ENCODE measurements around the gene SMAD9.

SMAD9 gene

DNA sequence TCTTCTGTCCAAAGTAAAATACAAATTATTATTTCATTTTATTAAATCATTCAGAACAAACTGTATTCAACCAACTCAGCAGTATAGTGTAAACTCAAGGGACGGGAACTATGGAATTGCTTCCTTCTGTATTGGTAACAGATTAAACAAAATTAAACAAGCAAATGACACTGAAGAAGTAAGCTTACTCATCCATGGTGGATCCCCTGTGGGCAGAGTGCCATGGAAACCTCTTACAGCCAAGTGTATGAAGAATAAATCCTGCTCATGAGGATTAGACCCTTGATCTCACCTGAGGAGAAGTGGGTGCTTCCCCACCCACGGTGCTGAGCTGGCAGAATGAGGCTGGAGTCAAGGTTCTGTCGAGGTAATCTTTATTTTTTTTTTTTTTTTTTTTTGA is 119.0 kb downstream of the SMAD9 start:
- H3K9ac ChIP-seq = no peak overlapping the region
- no peaks in the 10 kb centered on the region for H3K79me2 ChIP-seq (ENCODE audit: insufficient read depth, low read depth)
- H3K27ac ChIP-seq = no peak overlapping the region
- H3K4me2 ChIP-seq = no peak overlapping the region
- H2AFZ ChIP-seq (ENCODE audit: low read depth) = no peak overlapping the region
- TF ChIP-seq, protein P1, sequence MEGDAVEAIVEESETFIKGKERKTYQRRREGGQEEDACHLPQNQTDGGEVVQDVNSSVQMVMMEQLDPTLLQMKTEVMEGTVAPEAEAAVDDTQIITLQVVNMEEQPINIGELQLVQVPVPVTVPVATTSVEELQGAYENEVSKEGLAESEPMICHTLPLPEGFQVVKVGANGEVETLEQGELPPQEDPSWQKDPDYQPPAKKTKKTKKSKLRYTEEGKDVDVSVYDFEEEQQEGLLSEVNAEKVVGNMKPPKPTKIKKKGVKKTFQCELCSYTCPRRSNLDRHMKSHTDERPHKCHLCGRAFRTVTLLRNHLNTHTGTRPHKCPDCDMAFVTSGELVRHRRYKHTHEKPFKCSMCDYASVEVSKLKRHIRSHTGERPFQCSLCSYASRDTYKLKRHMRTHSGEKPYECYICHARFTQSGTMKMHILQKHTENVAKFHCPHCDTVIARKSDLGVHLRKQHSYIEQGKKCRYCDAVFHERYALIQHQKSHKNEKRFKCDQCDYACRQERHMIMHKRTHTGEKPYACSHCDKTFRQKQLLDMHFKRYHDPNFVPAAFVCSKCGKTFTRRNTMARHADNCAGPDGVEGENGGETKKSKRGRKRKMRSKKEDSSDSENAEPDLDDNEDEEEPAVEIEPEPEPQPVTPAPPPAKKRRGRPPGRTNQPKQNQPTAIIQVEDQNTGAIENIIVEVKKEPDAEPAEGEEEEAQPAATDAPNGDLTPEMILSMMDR (conservative IDR thresholded peaks at IDR 0.05; ENCODE audit: low read depth, low read length) = no peak
- no peak overlapping the region for H3K4me3 ChIP-seq (IDR thresholded peaks at IDR 0.05; ENCODE audit: insufficient read depth, low read depth, low read length)
- no peaks in the 10 kb centered on the region for H3K4me1 ChIP-seq (ENCODE audit: low read depth, poor library complexity, severe bottlenecking)
- no peaks in the 10 kb centered on the region for H3K27me3 ChIP-seq (ENCODE audit: insufficient read depth, low read depth)
- no peaks in the 10 kb centered on the region for H3K36me3 ChIP-seq (ENCODE audit: insufficient read depth)
- H4K20me1 ChIP-seq (ENCODE audit: insufficient read depth) = no peaks in the 10 kb centered on the region

DNA sequence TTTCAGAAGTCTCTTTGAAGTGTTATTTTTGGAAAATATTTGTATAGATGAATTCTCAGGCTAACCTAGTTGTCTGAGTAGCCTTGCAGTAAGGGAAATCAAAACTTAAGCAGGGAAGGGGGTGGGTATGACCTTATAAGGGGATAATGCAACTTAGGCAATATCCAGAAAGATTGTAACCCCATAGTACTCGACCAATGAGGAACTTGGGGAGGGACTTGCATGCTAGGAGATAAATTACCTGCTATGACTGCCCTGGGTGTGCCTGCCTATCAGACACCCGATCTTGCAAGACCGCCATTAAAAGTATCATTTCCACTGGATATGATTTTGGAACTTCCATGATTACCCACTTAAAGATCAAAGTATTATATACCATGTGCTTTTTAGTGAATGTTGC is 124.0 kb downstream of the SMAD9 start:
- no peaks in the 10 kb centered on the region for H3K36me3 ChIP-seq (ENCODE audit: insufficient read depth)
- no peaks in the 10 kb centered on the region for H4K20me1 ChIP-seq (ENCODE audit: insufficient read depth)
- H3K27ac ChIP-seq = no peak overlapping the region
- no peaks in the 10 kb centered on the region for H3K27me3 ChIP-seq (ENCODE audit: insufficient read depth, low read depth)
- no peaks in the 10 kb centered on the region for H3K79me2 ChIP-seq (ENCODE audit: insufficient read depth, low read depth)
- no peak overlapping the region for H3K4me3 ChIP-seq (IDR thresholded peaks at IDR 0.05; ENCODE audit: insufficient read depth, low read depth, low read length)
- no peak overlapping the region for H2AFZ ChIP-seq (ENCODE audit: low read depth)
- no peak overlapping the region for H3K9ac ChIP-seq
- H3K4me1 ChIP-seq (ENCODE audit: low read depth, poor library complexity, severe bottlenecking) = no peaks in the 10 kb centered on the region
- no peak overlapping the region for H3K4me2 ChIP-seq
- TF ChIP-seq, protein P1 (conservative IDR thresholded peaks at IDR 0.05; ENCODE audit: low read depth, low read length) = no peak

DNA sequence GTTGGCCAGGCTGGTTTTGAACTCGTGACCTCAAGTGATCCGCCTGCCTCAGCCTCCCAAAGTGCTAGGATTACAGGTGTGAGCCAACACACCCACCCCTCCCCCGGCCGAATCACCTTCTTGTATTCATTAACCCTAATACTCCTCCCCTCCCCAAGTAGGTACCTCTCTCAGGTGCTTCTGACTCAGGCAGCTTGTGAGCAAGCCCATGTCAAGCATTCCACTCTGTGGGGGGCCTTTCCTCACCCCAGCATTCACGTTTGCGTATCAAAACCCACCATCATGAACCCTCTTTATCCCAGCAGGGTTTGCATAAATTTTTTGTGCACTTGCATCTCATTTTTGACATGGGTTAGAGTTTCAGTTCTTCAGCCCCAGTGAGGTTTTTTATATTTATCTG is 124.6 kb downstream of the SMAD9 start:
- Histone ChIP-seq H3K4me3 (IDR thresholded peaks at IDR 0.05; ENCODE audit: insufficient read depth, low read depth, low read length) (no peak overlapping the region), H2AFZ (ENCODE audit: low read depth) (no peak overlapping the region), H3K79me2 (ENCODE audit: insufficient read depth, low read depth) (no peaks in the 10 kb centered on the region), H3K9ac (no peak overlapping the region), H3K4me2 (no peak overlapping the region), H3K4me1 (ENCODE audit: low read depth, poor library complexity, severe bottlenecking) (peaks cover 2% of the 10 kb centered on the region), H4K20me1 (ENCODE audit: insufficient read depth) (no peaks in the 10 kb centered on the region), H3K36me3 (ENCODE audit: insufficient read depth) (no peaks in the 10 kb centered on the region), H3K27ac (no peak overlapping the region), H3K27me3 (ENCODE audit: insufficient read depth, low read depth) (no peaks in the 10 kb centered on the region)
- TF ChIP-seq, protein P1 (conservative IDR thresholded peaks at IDR 0.05; ENCODE audit: low read depth, low read length) = no peak
